Uterus (tissue), 4 donors: ENCODE data around the gene ACRBP. TPM values are rescaled to one million over a fixed set of nuclear protein-coding genes. Genes with fewer than 3 reads are reported as not detected.
A peak's percentile ranks its signal among the peaks of the same experiment; 100 is the strongest.

ENCODE experiments used
- DNase-seq, 2 donors: peaks; one replicate each; pipeline ENCODE4 v3.0.0-alpha.2; 2019 to 2020
- H3K27ac ChIP-seq, 2 donors: fragments of 200-600 bp; sonication (generic); 1 replicate in 1 of 2; 2 replicates in 1 of 2; pipeline ENCODE4 v1.5.1; 2016 to 2018
- H3K27me3 ChIP-seq, 2 donors: fragments of 200-600 bp; sonication (generic); one replicate each; pipeline ENCODE4 v1.5.1; 2018 to 2019; ENCODE audit warnings: control low read depth in 1 of 2
- H3K36me3 ChIP-seq, 2 donors: fragments of 200-600 bp; sonication (generic); one replicate each; pipeline ENCODE4 v1.5.1; 2019; ENCODE audit warnings: control low read depth in 1 of 2
- H3K4me1 ChIP-seq, 2 donors: fragments of 200-600 bp; sonication (generic); one replicate each; pipeline ENCODE4 v1.5.1; 2018 to 2019; ENCODE audit warnings: control low read depth in 1 of 2
- H3K4me3 ChIP-seq, 2 donors: fragments of 200-600 bp; sonication (generic); 1 replicate in 1 of 2; 2 replicates in 1 of 2; pipeline ENCODE4 v1.5.1; 2018 to 2019; ENCODE audit warnings: mild to moderate bottlenecking in 1 of 2
- H3K9me3 ChIP-seq, 2 donors: fragments of 200-600 bp; sonication (generic); one replicate each; pipeline ENCODE4 v1.5.1; 2019; ENCODE audit warnings: control low read depth in 1 of 2
- CTCF ChIP-seq, 4 experiments: fragments of 200-600 bp in 2 of 4; fragments of 450-650 bp in 2 of 4; sonication (generic) in 2 of 4; IDR thresholded peaks; one replicate each; pipeline ENCODE4 v1.5.1; 2016 to 2019; ENCODE audit warnings: antibody characterized with exemption in 4 of 4, mild to moderate bottlenecking in 2 of 4, moderate library complexity in 1 of 4
- POLR2A ChIP-seq, 2 donors: fragments of 450-650 bp; IDR thresholded peaks; one replicate each; pipeline ENCODE4 v1.6.1; 2016; ENCODE audit warnings: antibody characterized with exemption in 2 of 2, mild to moderate bottlenecking in 1 of 2, moderate library complexity in 1 of 2
- intact Hi-C: fragments of 100-400 bp; cut with DNase I; formaldehyde crosslinking; loops from one replicate; pipeline ENCODE4 v1.15.1; 2023; ENCODE audit warnings: low total_unique reads
- total RNA-seq, 4 donors: library from RNA; depleted of rRNA in 3 of 4; stranded (reverse); fragments of >200 nt in 3 of 4; gene quantifications; one replicate each; pipeline versions ENCODE4 v1.1.0 to v1.2.4, GENCODE V29; 2014 to 2023
- donor health status: DM: yes; HTN: yes; CAD: no.

ACRBP gene
- total RNA-seq, 4 donors from 2014 or later, result 0.35 to 1.6 (median 1.5) TPM; not detected in 1

- intact Hi-C loops, result no loop called here
- Histone ChIP-seq H3K27me3 (no peaks in the 10 kb centered on the region), H3K4me3 (no peak overlapping the region), H3K4me1 (peaks cover 6 to 8% of the 10 kb centered on the region in 2 donors), H3K9me3 (no peaks in the 10 kb centered on the region), H3K36me3 (no peaks in the 10 kb centered on the region), H3K27ac (peak overlapping the region; percentile 90 to 95)
- peak; percentile 93 to 96 for DNase-seq
- TF ChIP-seq CTCF (IDR thresholded peaks at IDR 0.05) (peak in 2 of 4 experiments; percentile 7 to 8), POLR2A (IDR thresholded peaks at IDR 0.05) (peak in 1 of 2 donors; percentile 47)
Observed at GRCh38 chr12:6613776-6614512, 33.3 kb downstream of the ACRBP start.

GRCh38 chr12:6613015-6613775 is 34.0 kb downstream of the ACRBP start:
- H3K4me3 ChIP-seq, result peak overlapping the region in 1 of 2 donors; percentile 7
- intact Hi-C loops, result no loop called here

GRCh38 chr12:6612652-6613014 is 34.6 kb downstream of the ACRBP start:
- no peak for DNase-seq
- TF ChIP-seq POLR2A (IDR thresholded peaks at IDR 0.05) (no peak), CTCF (IDR thresholded peaks at IDR 0.05) (no peak)
- Histone ChIP-seq H3K4me3 (peak overlapping the region in 1 of 2 donors; percentile 7), H3K9me3 (no peaks in the 10 kb centered on the region), H3K27me3 (no peaks in the 10 kb centered on the region), H3K4me1 (peaks cover 8 to 9% of the 10 kb centered on the region in 2 donors), H3K36me3 (no peaks in the 10 kb centered on the region), H3K27ac (peak overlapping the region; percentile 90 to 95)
- intact Hi-C loops, result no loop called here

More at GRCh38 chr12:6613015-6613775, 34.0 kb downstream of the ACRBP start:
- peak in 1 of 4 experiments; percentile 29 for TF ChIP-seq CTCF (IDR thresholded peaks at IDR 0.05)
- TF ChIP-seq POLR2A (IDR thresholded peaks at IDR 0.05), result no peak
- Histone ChIP-seq H3K36me3 (no peaks in the 10 kb centered on the region), H3K27ac (peak overlapping the region; percentile 90 to 95), H3K4me1 (peaks cover 7 to 8% of the 10 kb centered on the region in 2 donors), H3K9me3 (no peaks in the 10 kb centered on the region), H3K27me3 (no peaks in the 10 kb centered on the region)
- DNase-seq, result peak; percentile 87 to 89

- intact Hi-C loops, result no loop called here
- Histone ChIP-seq H3K4me1 (peaks cover 8 to 9% of the 10 kb centered on the region in 2 donors), H3K9me3 (no peaks in the 10 kb centered on the region), H3K36me3 (no peaks in the 10 kb centered on the region), H3K27ac (peak overlapping the region; percentile 90 to 95), H3K27me3 (no peaks in the 10 kb centered on the region), H3K4me3 (no peak overlapping the region)
- DNase-seq, result peak; percentile 28
- TF ChIP-seq CTCF (IDR thresholded peaks at IDR 0.05) (no peak), POLR2A (IDR thresholded peaks at IDR 0.05) (no peak)
Observed at GRCh38 chr12:6612247-6612646, 35.0 kb downstream of the ACRBP start.
